ENCODE measurements around the gene C6orf47. TPM values are rescaled to one million over a fixed set of nuclear protein-coding genes. Genes with fewer than 3 reads are reported as not detected.

Gene C6orf47
- total and polyA plus RNA-seq, 2 of the 8 experiments (the other 6 are each of a cell fraction or from before 2014, with no cell fraction given): 4.7 to 14.6 TPM

- peaks cover 0 to 12% (median 3%) of the 10 kb centered on the region in 4 experiments; a peak in 4 of 7 replicates for H3K4me1 ChIP-seq (replicated peaks in 1 of 4; ENCODE audit: control insufficient read depth in 3 of 4, insufficient read depth in 4 of 4, low read length in 3 of 4)
- no peak within 1 kb of the TSS for H2AK5ac ChIP-seq (ENCODE audit: low read depth, low read length)
- no peak within 1 kb of the TSS for H2BK20ac ChIP-seq (ENCODE audit: low read length)
- H3K9ac ChIP-seq (replicated peaks in 1 of 4; ENCODE audit: extremely low read depth in 1 of 4, low read depth in 3 of 4, low read length in 3 of 4): no peak within 1 kb of the TSS
- no peak within 1 kb of the TSS for H3K18ac ChIP-seq (ENCODE audit: extremely low read depth, low read length)
- H3K36me3 ChIP-seq (ENCODE audit: control insufficient read depth in 2 of 4, insufficient read depth in 4 of 4, low read length in 3 of 4): peaks cover 0 to 4% (median 0%) of the 10 kb centered on the region in 4 experiments; a peak in 1 of 8 replicates
- H3K4me3 ChIP-seq (ENCODE audit: extremely low read depth in 1 of 4, insufficient read depth in 2 of 4, low read depth in 3 of 4, low read length in 4 of 4): no peak within 1 kb of the TSS
- H4K91ac ChIP-seq (replicated peaks; ENCODE audit: insufficient read length, low read length): no peak within 1 kb of the TSS
- H3K23me2 ChIP-seq (ENCODE audit: low read depth, low read length): peaks cover 10% of the 10 kb centered on the region
- no peak for FAIRE-seq
- H3K9me3 ChIP-seq (ENCODE audit: insufficient read depth in 2 of 2, low read depth in 1 of 2, low read length in 1 of 2): no peaks in the 10 kb centered on the region
- ChIA-PET CTCF (ENCODE audit: partially characterized antibody) (interaction anchor here (1.0 to 5.2 kb wide), 5 partner anchors 9 to 117 kb away, joined by 3 to 38 read pairs (median 4); partner anchors contain the start of genes CSNK2B and GPANK1), POLR2A (ENCODE audit: partially characterized antibody) (interaction anchor here (1.2 to 25.5 kb wide), 12 partner anchors 8 to 179 kb away, joined by 3 to 883 read pairs (median 8); partner anchors contain the start of genes AIF1, C6orf47, CSNK2B and DDX39B)
- 86% methylated on average over 8 of the region's 8 CpGs; no CpG with 5 or more reads in 1 of the 2 experiments for WGBS, 2 experiments (ENCODE audit: extremely low coverage in 1 of 2, insufficient coverage in 1 of 2, insufficient read length in 1 of 2, insufficient replicate concordance in 2 of 2, low coverage in 1 of 2, low lambda C conversion rate in 2 of 2, missing lambda C conversion rate in 1 of 2)
- no peak within 1 kb of the TSS for H4K5ac ChIP-seq (ENCODE audit: insufficient read length, low read depth, low read length)
- no peak within 1 kb of the TSS for H2BK15ac ChIP-seq (ENCODE audit: low read length)
- no peaks in the 10 kb centered on the region for H3K27me3 ChIP-seq (replicated peaks in 1 of 4; ENCODE audit: control insufficient read depth in 3 of 4, extremely low read depth in 1 of 4, insufficient read depth in 3 of 4, low read length in 3 of 4)
- no peak within 1 kb of the TSS for H3K27ac ChIP-seq (ENCODE audit: low read depth, low read length)
- H2BK120ac ChIP-seq (replicated peaks; ENCODE audit: low read depth, low read length): no peak within 1 kb of the TSS
- H4K20me1 ChIP-seq (replicated peaks in 1 of 2; ENCODE audit: control insufficient read depth in 1 of 2, insufficient read depth in 2 of 2, low read length in 2 of 2): peaks cover 0 to 5% of the 10 kb centered on the region in 2 experiments
- no peak within 1 kb of the TSS for H3K23ac ChIP-seq (ENCODE audit: insufficient read length)
- no peak within 1 kb of the TSS for H3K14ac ChIP-seq (ENCODE audit: insufficient read length)
- no peak within 1 kb of the TSS for H2AFZ ChIP-seq (ENCODE audit: low read length)
- H2BK5ac ChIP-seq (ENCODE audit: low read depth, low read length): no peak within 1 kb of the TSS
- H3K4me2 ChIP-seq (ENCODE audit: insufficient read depth in 1 of 2, low read depth in 2 of 2, low read length in 2 of 2): no peak within 1 kb of the TSS
- peaks cover 9% of the 10 kb centered on the region for H3K79me1 ChIP-seq (ENCODE audit: low read depth, low read length)
- H2BK12ac ChIP-seq (ENCODE audit: low read depth, low read length): no peak within 1 kb of the TSS
- no peak within 1 kb of the TSS for H4K8ac ChIP-seq (ENCODE audit: extremely low read depth, insufficient read depth, low read length)
- DNase-seq (ENCODE audit: low read depth in 1 of 2, low spot score in 2 of 2): no peak
- H3K4ac ChIP-seq (replicated peaks; ENCODE audit: insufficient read length, low read depth, low read length): no peak within 1 kb of the TSS
- peaks cover 4 to 35% of the 10 kb centered on the region in 2 experiments; a peak in 3 of 4 replicates for H3K79me2 ChIP-seq (ENCODE audit: control insufficient read depth in 1 of 2, insufficient read depth in 2 of 2, low read length in 2 of 2)
- TF ChIP-seq NANOG (IDR thresholded peaks at IDR 0.05; ENCODE audit: insufficient read depth, low read depth, low read length, poor library complexity, severe bottlenecking): no peak
- 0 out of 2 replicates have a peak, but pooled peaks have one; percentile 33 for TF ChIP-seq POLR2AphosphoS5 (IDR thresholded peaks at IDR 0.05; ENCODE audit: low read depth, low read length)
- H3K56ac ChIP-seq (replicated peaks; ENCODE audit: insufficient read length, low read depth, low read length): no peak within 1 kb of the TSS
Measured at GRCh38 chr6:31655349-31656237, 5.0 kb downstream of the C6orf47 start, which contains the start of gene APOM. Gene APOM (plus strand): TSS chr6:31655894. CDS start chr6:31655967, 73 bp downstream.
